Liver (tissue), 9 donors: Measurements from ENCODE around the gene ASH1L. TPM values are rescaled to one million over a fixed set of nuclear protein-coding genes. Genes with fewer than 3 reads are reported as not detected.

Experiments used
- DNase-seq: peaks from one replicate; pipeline ENCODE4 v3.0.0-alpha.2; 2017; ENCODE audit warnings: low spot score
- H3K27ac ChIP-seq, 2 donors: one replicate each; pipeline ENCODE4 v1.7.0; 2013; ENCODE audit warnings: inconsistent platforms in 2 of 2, low read length in 2 of 2, control low read depth in 1 of 2, low read depth in 1 of 2, mild to moderate bottlenecking in 1 of 2
- H3K27me3 ChIP-seq, 4 donors: one replicate each; pipeline versions ENCODE4 v1.6.1 to v1.7.0; 2013; ENCODE audit warnings: low read length in 3 of 4, inconsistent platforms in 1 of 4, mild to moderate bottlenecking in 1 of 4, moderate library complexity in 1 of 4; ENCODE audit not compliant: control insufficient read depth in 4 of 4, insufficient read depth in 4 of 4
- H3K36me3 ChIP-seq, 4 donors: one replicate each; pipeline versions ENCODE4 v1.6.1 to v1.7.0; 2013; ENCODE audit warnings: low read length in 3 of 4, mild to moderate bottlenecking in 3 of 4, low read depth in 1 of 4, moderate library complexity in 1 of 4; ENCODE audit not compliant: control insufficient read depth in 4 of 4, insufficient read depth in 3 of 4
- H3K4me1 ChIP-seq, 4 donors: one replicate each; pipeline versions ENCODE4 v1.6.1 to v1.7.0; 2013; ENCODE audit warnings: low read length in 3 of 4, mild to moderate bottlenecking in 3 of 4, moderate library complexity in 1 of 4; ENCODE audit not compliant: control insufficient read depth in 4 of 4, insufficient read depth in 4 of 4
- H3K4me3 ChIP-seq, 3 donors: one replicate each; pipeline versions ENCODE4 v1.6.1 to v1.7.0; 2013; ENCODE audit warnings: low read length in 3 of 3, control low read depth in 1 of 3, low read depth in 1 of 3, mild to moderate bottlenecking in 1 of 3
- H3K9ac ChIP-seq, 2 donors: one replicate each; pipeline ENCODE4 v1.7.0; 2013; ENCODE audit warnings: low read length in 2 of 2, mild to moderate bottlenecking in 2 of 2, moderate library complexity in 2 of 2, control low read depth in 1 of 2, low read depth in 1 of 2
- H3K9me3 ChIP-seq, 4 donors: one replicate each; pipeline versions ENCODE4 v1.6.1 to v1.7.0; 2013; ENCODE audit warnings: low read length in 3 of 4; ENCODE audit not compliant: control insufficient read depth in 4 of 4
- CTCF ChIP-seq: fragments of 150-350 bp; IDR thresholded peaks from 2 replicates; pipeline ENCODE4 v1.5.1; 2017; ENCODE audit warnings: improper control_type of control experiment, low read depth, low read length; ENCODE audit not compliant: missing input control
- EGR1 ChIP-seq, 2 donors: IDR thresholded peaks; 2 replicates each; pipeline ENCODE4 v1.6.1; 2016 to 2018; ENCODE audit warnings: antibody characterized with exemption in 2 of 2, low read depth in 2 of 2
- FOXA1 ChIP-seq: IDR thresholded peaks from 2 replicates; pipeline ENCODE4 v1.6.1; 2016; ENCODE audit warnings: antibody characterized with exemption
- FOXA2 ChIP-seq: IDR thresholded peaks from 2 replicates; pipeline ENCODE4 v1.6.1; 2016; ENCODE audit warnings: antibody characterized with exemption
- GABPA ChIP-seq, 2 donors: IDR thresholded peaks in 1 of 2; conservative IDR thresholded peaks in 1 of 2; 2 replicates each; pipeline ENCODE4 v1.6.1; 2016; ENCODE audit warnings: antibody characterized with exemption in 2 of 2, mild to moderate bottlenecking in 1 of 2, moderate library complexity in 1 of 2
- HNF4A ChIP-seq, 2 donors: conservative IDR thresholded peaks; 2 replicates each; pipeline ENCODE4 v1.6.1; 2016; ENCODE audit warnings: antibody characterized with exemption in 2 of 2, mild to moderate bottlenecking in 2 of 2
- HNF4G ChIP-seq: IDR thresholded peaks from 2 replicates; pipeline ENCODE4 v1.6.1; 2016; ENCODE audit warnings: antibody characterized with exemption
- MAX ChIP-seq: IDR thresholded peaks from 2 replicates; pipeline ENCODE4 v1.6.1; 2016; ENCODE audit warnings: antibody characterized with exemption
- NR2F2 ChIP-seq: IDR thresholded peaks from 2 replicates; pipeline ENCODE4 v1.6.1; 2016; ENCODE audit warnings: antibody characterized with exemption
- RAD21 ChIP-seq, 2 donors: IDR thresholded peaks; 2 replicates each; pipeline ENCODE4 v1.6.1; 2016; ENCODE audit warnings: antibody characterized with exemption in 2 of 2, mild to moderate bottlenecking in 2 of 2
- REST ChIP-seq: IDR thresholded peaks from 2 replicates; pipeline ENCODE4 v1.6.1; 2016; ENCODE audit warnings: antibody characterized with exemption, mild to moderate bottlenecking
- RXRA ChIP-seq, 2 donors: IDR thresholded peaks; 2 replicates each; pipeline ENCODE4 v1.6.1; 2017 to 2018; ENCODE audit warnings: antibody characterized with exemption in 2 of 2, mild to moderate bottlenecking in 1 of 2
- SP1 ChIP-seq: IDR thresholded peaks from 2 replicates; pipeline ENCODE4 v1.6.1; 2018; ENCODE audit warnings: antibody characterized with exemption, mild to moderate bottlenecking
- YY1 ChIP-seq: IDR thresholded peaks from 2 replicates; pipeline ENCODE4 v1.6.1; 2016; ENCODE audit warnings: antibody characterized with exemption, mild to moderate bottlenecking
- ZBTB33 ChIP-seq: IDR thresholded peaks from 2 replicates; pipeline ENCODE4 v1.6.1; 2016; ENCODE audit warnings: antibody characterized with exemption
- whole genome bisulfite sequencing: extraction: QIAGEN DNeasy Blood & Tissue Kit; methylation state at CpG from one replicate; pipeline ENCODE4 v1.1.7; 2013; 5-methylcytosine and 5-hydroxymethylcytosine counted together
- polyA plus RNA-seq, 2 donors: library from polyadenylated mRNA; stranded (reverse) in 1 of 2; unstranded in 1 of 2; fragments of 200-250 nt in 1 of 2; fragments of >200 nt in 1 of 2; fragmentation: Nextera tagmentation in 1 of 2; extraction: Ambion mirVana in 1 of 2; gene quantifications; one replicate each; pipeline versions ENCODE4 v1.2.1 to v1.2.3, GENCODE V29; 2013 to 2015
- total RNA-seq, 2 donors: library from RNA; depleted of rRNA; stranded (reverse); fragments of >200 nt; gene quantifications; one replicate each; pipeline ENCODE4 v1.2.3, GENCODE V29; 2014
- TF ChIP-seq, protein P1 (sequence below): IDR thresholded peaks from 2 replicates; pipeline ENCODE4 v1.6.1; 2016; ENCODE audit warnings: antibody characterized with exemption
- donor health status: healthy.
- donor health status: healthy.
- donor health status: healthy.
- donor health status: healthy.
- donor health status: healthy.

Gene ASH1L
- total and polyA plus RNA-seq, 4 donors: 3.9 to 30.3 (median 13.9) TPM

DNA sequence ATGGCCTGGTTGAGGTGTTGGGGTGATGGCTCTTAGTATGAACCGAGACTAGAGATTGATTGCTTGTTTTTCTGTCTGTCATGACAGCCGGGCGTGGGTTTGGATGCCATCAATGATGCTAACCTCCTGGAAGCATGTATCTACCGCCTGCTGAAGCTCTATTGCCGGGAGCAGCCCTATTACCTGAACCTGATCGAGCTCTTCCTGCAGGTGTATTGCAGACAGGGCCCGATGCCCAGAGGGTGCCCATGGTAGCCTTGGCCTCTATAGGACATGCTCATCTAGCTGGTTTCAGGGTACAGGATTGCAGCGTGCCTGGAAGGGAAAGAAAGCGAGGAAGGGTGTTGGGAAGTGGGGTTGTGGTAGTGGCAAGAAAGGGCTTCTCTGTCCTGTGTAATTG lies 244.5 kb downstream of the ASH1L start:
- Histone ChIP-seq H3K9me3 (no peaks in the 10 kb centered on the region), H3K27me3 (no peaks in the 10 kb centered on the region), H3K4me1 (peaks cover 2 to 16% (median 13%) of the 10 kb centered on the region in 4 donors), H3K9ac (no peak overlapping the region), H3K27ac (no peak overlapping the region), H3K4me3 (no peak overlapping the region), H3K36me3 (peaks cover 0 to 30% (median 21%) of the 10 kb centered on the region in 4 donors)
- DNase-seq: no peak
- TF ChIP-seq SP1 (no peak), ZBTB33 (no peak), NR2F2 (no peak), MAX (no peak), FOXA2 (no peak), EGR1 (IDR thresholded peaks at IDR 0.05; ENCODE audit: low read depth in 2 of 2) (no peak), RXRA (IDR thresholded peaks at IDR 0.05) (no peak)
- TF ChIP-seq, protein P1, sequence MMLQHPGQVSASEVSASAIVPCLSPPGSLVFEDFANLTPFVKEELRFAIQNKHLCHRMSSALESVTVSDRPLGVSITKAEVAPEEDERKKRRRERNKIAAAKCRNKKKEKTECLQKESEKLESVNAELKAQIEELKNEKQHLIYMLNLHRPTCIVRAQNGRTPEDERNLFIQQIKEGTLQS: no peak
- 95% methylated on average over 9 of the region's 9 CpGs for WGBS

DNA sequence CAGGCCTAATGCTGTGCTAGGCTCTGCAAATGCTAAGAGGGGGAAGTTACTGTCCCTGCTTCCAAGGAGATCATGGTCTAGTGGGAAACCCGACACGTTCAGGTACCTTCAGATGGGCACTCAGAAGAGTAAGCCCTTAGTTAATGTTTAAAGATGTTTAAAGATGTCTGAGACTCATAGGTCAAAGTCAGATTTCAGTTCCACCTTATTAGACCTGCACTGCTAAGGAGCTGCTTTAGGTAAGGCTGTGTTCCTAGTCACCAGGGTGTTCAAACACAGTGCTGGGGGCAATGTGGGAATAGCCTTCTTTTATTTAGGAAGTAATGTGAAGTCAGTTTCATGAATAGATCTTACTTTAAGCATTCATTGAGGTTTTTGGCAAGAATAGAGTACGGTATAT lies 245.7 kb downstream of the ASH1L start:
- H3K9me3 ChIP-seq: no peaks in the 10 kb centered on the region
- H3K27ac ChIP-seq: no peak overlapping the region
- H3K9ac ChIP-seq: no peak overlapping the region
- H3K36me3 ChIP-seq: peaks cover 0 to 36% (median 28%) of the 10 kb centered on the region in 4 donors
- H3K4me1 ChIP-seq: peaks cover 0 to 10% (median 3%) of the 10 kb centered on the region in 4 donors
- H3K4me3 ChIP-seq: no peak overlapping the region
- WGBS: 55% methylated on average over 3 of the region's 3 CpGs
- no peak for DNase-seq
- H3K27me3 ChIP-seq: no peaks in the 10 kb centered on the region
- TF ChIP-seq HNF4G (no peak), REST (no peak), ZBTB33 (no peak), RXRA (IDR thresholded peaks at IDR 0.05) (no peak), YY1 (no peak), FOXA1 (no peak), MAX (no peak), SP1 (no peak), GABPA (IDR thresholded peaks at IDR 0.05 in 1 of 2, conservative IDR thresholded peaks at IDR 0.05 in 1 of 2) (no peak), RAD21 (IDR thresholded peaks at IDR 0.05) (no peak), NR2F2 (no peak), CTCF (no peak), HNF4A (conservative IDR thresholded peaks at IDR 0.05) (no peak)
